CD4-positive, alpha-beta T cell (primary cell): ENCODE measurements around the gene NKX3-2. TPM values are rescaled to one million over a fixed set of nuclear protein-coding genes. Genes with fewer than 3 reads are reported as not detected.
A peak's percentile ranks its signal among the peaks of the same experiment; 100 is the strongest.

Source experiments
- ATAC-seq: fragments of 200-7000 bp; cut with Tn5 transposase; one replicate; pipeline ENCODE4 v1.10.0; 2022; ENCODE audit warnings: mild to moderate bottlenecking; ENCODE audit not compliant: poor library complexity
- CTCF ChIA-PET: fragments of 350-600 bp; sonication (Branson Sonifier 250); formaldehyde crosslinking; loops from one replicate; lab custom pipeline; 2021; ENCODE audit warnings: antibody characterized with exemption, inconsistent platforms; lab: Charles Lee
- POLR2A ChIA-PET: fragments of 350-600 bp; sonication (Branson Sonifier 250); formaldehyde crosslinking; loops from one replicate; lab custom pipeline; 2021; ENCODE audit warnings: antibody characterized with exemption, inconsistent platforms; lab: Charles Lee
- DNase-seq, 14 experiments: peaks; one replicate each; pipeline ENCODE4 v3.0.0-alpha.2; 2013 to 2020; ENCODE audit warnings: mixed read lengths in 2 of 14
- H3K27ac ChIP-seq, 2 donors: one replicate each; pipeline versions ENCODE4 v1.5.1 to v1.7.0; 2013; ENCODE audit warnings: low read length in 2 of 2, low read depth in 1 of 2, mild to moderate bottlenecking in 1 of 2
- H3K27me3 ChIP-seq, 2 experiments: 1 replicate in 1 of 2; 2 replicates in 1 of 2; pipeline versions ENCODE4 v1.6.1 to v1.7.0; 2013; ENCODE audit warnings: low read length in 2 of 2, control low read depth in 1 of 2, mild to moderate bottlenecking in 1 of 2, moderate library complexity in 1 of 2; ENCODE audit not compliant: insufficient read depth in 2 of 2, control insufficient read depth in 1 of 2
- H3K36me3 ChIP-seq: one replicate; pipeline ENCODE4 v1.6.1; 2013; ENCODE audit warnings: low read length, control low read depth; ENCODE audit not compliant: insufficient read depth
- H3K4me1 ChIP-seq: one replicate; pipeline ENCODE4 v1.6.1; 2013; ENCODE audit warnings: low read length, control low read depth; ENCODE audit not compliant: insufficient read depth
- H3K4me3 ChIP-seq: one replicate; pipeline ENCODE4 v1.5.1; 2013; ENCODE audit warnings: mild to moderate bottlenecking, low read length, moderate library complexity
- H3K9me3 ChIP-seq, 2 experiments: 1 replicate in 1 of 2; 2 replicates in 1 of 2; pipeline versions ENCODE4 v1.6.1 to v1.7.0; 2013; ENCODE audit warnings: low read length in 2 of 2, mild to moderate bottlenecking in 2 of 2, control low read depth in 1 of 2, moderate library complexity in 1 of 2; ENCODE audit not compliant: control insufficient read depth in 1 of 2, insufficient read depth in 1 of 2
- H3K27ac Mint-ChIP-seq: one replicate; pipeline ENCODE4 v1.8.0; 2020; ENCODE audit warnings: mixed read lengths
- H3K27me3 Mint-ChIP-seq: one replicate; pipeline ENCODE4 v1.8.0; 2021; ENCODE audit warnings: mixed read lengths
- H3K36me3 Mint-ChIP-seq: one replicate; pipeline ENCODE4 v1.8.0; 2021; ENCODE audit warnings: low read depth, mixed read lengths
- H3K4me1 Mint-ChIP-seq: one replicate; pipeline ENCODE4 v1.8.0; 2021; ENCODE audit warnings: low read depth, mixed read lengths
- H3K4me3 Mint-ChIP-seq: one replicate; pipeline ENCODE4 v1.8.0; 2020; ENCODE audit warnings: mild to moderate bottlenecking, mixed read lengths
- H3K9me3 Mint-ChIP-seq: one replicate; pipeline ENCODE4 v1.8.0; 2020; ENCODE audit warnings: mixed read lengths
- intact Hi-C, 2 experiments: fragments of 100-400 bp; cut with DNase I in 1 of 2; cut with micrococcal nuclease in 1 of 2; formaldehyde crosslinking; loops; one replicate each; pipeline versions ENCODE4 v1.15.1 to v1.9.0; 2023 to 2025; cut with DNase I, micrococcal nuclease
- total RNA-seq, 174 experiments: library from RNA in 2 of 174; stranded (reverse) in 2 of 174; gene quantifications; one replicate each; pipeline ENCODE4 v1.2.3 and lab custom pipeline; 2021 to 2026
- TF ChIP-seq, protein P1 (sequence below): fragments of 200-600 bp; IDR thresholded peaks from one replicate; pipeline ENCODE4 v1.8.0; 2022; ENCODE audit warnings: antibody characterized with exemption, mild to moderate bottlenecking

The NKX3-2 gene
- total RNA-seq, 2 experiments from 2014 or later: not detected

- Mint-ChIP-seq H3K4me3 (peak overlapping the region; percentile 38), H3K27me3 (peaks cover 95% of the 10 kb centered on the region), H3K36me3 (no peaks in the 10 kb centered on the region), H3K9me3 (no peaks in the 10 kb centered on the region), H3K4me1 (peaks cover 48% of the 10 kb centered on the region), H3K27ac (no peak overlapping the region)
- ATAC-seq (peak; percentile 37), DNase-seq (peak in 1 of 14 experiments; percentile 13)
- intact Hi-C loops: no loop called here
- H3K4me1 ChIP-seq: peaks cover 43% of the 10 kb centered on the region
- peaks cover 12 to 50% of the 10 kb centered on the region in 2 experiments for H3K9me3 ChIP-seq
- H3K27ac ChIP-seq: no peak overlapping the region
- no peaks in the 10 kb centered on the region for H3K36me3 ChIP-seq
- TF ChIP-seq, protein P1, sequence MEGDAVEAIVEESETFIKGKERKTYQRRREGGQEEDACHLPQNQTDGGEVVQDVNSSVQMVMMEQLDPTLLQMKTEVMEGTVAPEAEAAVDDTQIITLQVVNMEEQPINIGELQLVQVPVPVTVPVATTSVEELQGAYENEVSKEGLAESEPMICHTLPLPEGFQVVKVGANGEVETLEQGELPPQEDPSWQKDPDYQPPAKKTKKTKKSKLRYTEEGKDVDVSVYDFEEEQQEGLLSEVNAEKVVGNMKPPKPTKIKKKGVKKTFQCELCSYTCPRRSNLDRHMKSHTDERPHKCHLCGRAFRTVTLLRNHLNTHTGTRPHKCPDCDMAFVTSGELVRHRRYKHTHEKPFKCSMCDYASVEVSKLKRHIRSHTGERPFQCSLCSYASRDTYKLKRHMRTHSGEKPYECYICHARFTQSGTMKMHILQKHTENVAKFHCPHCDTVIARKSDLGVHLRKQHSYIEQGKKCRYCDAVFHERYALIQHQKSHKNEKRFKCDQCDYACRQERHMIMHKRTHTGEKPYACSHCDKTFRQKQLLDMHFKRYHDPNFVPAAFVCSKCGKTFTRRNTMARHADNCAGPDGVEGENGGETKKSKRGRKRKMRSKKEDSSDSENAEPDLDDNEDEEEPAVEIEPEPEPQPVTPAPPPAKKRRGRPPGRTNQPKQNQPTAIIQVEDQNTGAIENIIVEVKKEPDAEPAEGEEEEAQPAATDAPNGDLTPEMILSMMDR: no peak
- POLR2A ChIA-PET: no interaction called here
- CTCF ChIA-PET: interaction anchor here (1.5 kb wide), 1 partner anchor 15 kb away, joined by 3 read pairs; no protein-coding TSS in a partner anchor
- H3K27me3 ChIP-seq: peaks cover 94 to 95% of the 10 kb centered on the region in 2 experiments
- H3K4me3 ChIP-seq: no peak overlapping the region
Observed at GRCh38 chr4:13527192-13527980, 16.9 kb downstream of the NKX3-2 start.

GRCh38 chr4:13526658-13527057, 17.6 kb downstream of the NKX3-2 start:
- DNase-seq: no peak
- no peak overlapping the region for H3K27ac Mint-ChIP-seq
- Histone ChIP-seq H3K27me3 (peaks cover 94 to 97% of the 10 kb centered on the region in 2 experiments), H3K4me1 (peaks cover 46% of the 10 kb centered on the region), H3K36me3 (no peaks in the 10 kb centered on the region), H3K9me3 (peaks cover 12 to 53% of the 10 kb centered on the region in 2 experiments), H3K4me3 (no peak overlapping the region), H3K27ac (no peak overlapping the region)
- CTCF ChIA-PET: interaction anchor here (1.5 kb wide), 1 partner anchor 16 kb away, joined by 3 read pairs; no protein-coding TSS in a partner anchor
- no peak for ATAC-seq
- no peaks in the 10 kb centered on the region for H3K9me3 Mint-ChIP-seq
- TF ChIP-seq, protein P1: no peak
- no peak overlapping the region for H3K4me3 Mint-ChIP-seq
- intact Hi-C loops: no loop called here
- H3K27me3 Mint-ChIP-seq: peaks cover 97% of the 10 kb centered on the region
- peaks cover 47% of the 10 kb centered on the region for H3K4me1 Mint-ChIP-seq
- POLR2A ChIA-PET: no interaction called here
- H3K36me3 Mint-ChIP-seq: no peaks in the 10 kb centered on the region

- H3K9me3 Mint-ChIP-seq: no peaks in the 10 kb centered on the region
- Histone ChIP-seq H3K27ac (no peak overlapping the region), H3K36me3 (no peaks in the 10 kb centered on the region), H3K4me1 (peaks cover 39% of the 10 kb centered on the region), H3K9me3 (peaks cover 12 to 46% of the 10 kb centered on the region in 2 experiments), H3K27me3 (peaks cover 85 to 97% of the 10 kb centered on the region in 2 experiments), H3K4me3 (no peak overlapping the region)
- no peak overlapping the region for H3K27ac Mint-ChIP-seq
- ChIA-PET POLR2A (no interaction called here), CTCF (no interaction called here)
- ATAC-seq (no peak), DNase-seq (no peak)
- intact Hi-C loops: no loop called here
- no peak overlapping the region for H3K4me3 Mint-ChIP-seq
- H3K4me1 Mint-ChIP-seq: peaks cover 38% of the 10 kb centered on the region
- peaks cover 95% of the 10 kb centered on the region for H3K27me3 Mint-ChIP-seq
- TF ChIP-seq, protein P1: no peak
- H3K36me3 Mint-ChIP-seq: no peaks in the 10 kb centered on the region
Observed at GRCh38 chr4:13525606-13526281, 18.6 kb downstream of the NKX3-2 start.
